Left cardiac atrium (tissue), 4 donors: ENCODE measurements around the gene NKIRAS1. TPM values are rescaled to one million over a fixed set of nuclear protein-coding genes. Genes with fewer than 3 reads are reported as not detected.
A peak's percentile ranks its signal among the peaks of the same experiment; 100 is the strongest.
"Not testable (repeated sequence)": the region's sequence is repeated elsewhere in the genome, so short reads cannot be mapped to it uniquely, and the experiment has no call there.

ENCODE experiments used
- ATAC-seq, 2 donors: fragments of 200-7000 bp; cut with Tn5 transposase; one replicate each; pipeline ENCODE4 v1.9.1; 2020; ENCODE audit warnings: mild to moderate bottlenecking in 2 of 2, moderate library complexity in 2 of 2
- DNase-seq: peaks from one replicate; pipeline ENCODE4 v3.0.0-alpha.2; 2020
- intact Hi-C, 2 donors: fragments of 100-400 bp; cut with DNase I; formaldehyde crosslinking; loops; one replicate each; pipeline versions ENCODE4 v1.14.1 to v1.15.1; 2022 to 2023
- total RNA-seq, 2 donors: library from RNA; stranded (reverse); fragmentation: NEBNext Ultra II Directional; extraction: Animal tissue kit (Norgen Biotek cat#: 25700); gene quantifications; one replicate each; pipeline ENCODE4 v1.2.1, GENCODE V29; 2021
- donor health status: DM: no; HTN: yes; CAD: no.
- donor health status: DM: no; HTN: yes; CAD: no; lungs with severe emphysema.
- donor health status: DM: yes; HTN: yes; CAD: no.
- donor health status: Dilated cardiomyopathy.

Gene NKIRAS1
- total RNA-seq, 2 donors from 2014 or later, result 12.9 to 15.4 TPM

DNA sequence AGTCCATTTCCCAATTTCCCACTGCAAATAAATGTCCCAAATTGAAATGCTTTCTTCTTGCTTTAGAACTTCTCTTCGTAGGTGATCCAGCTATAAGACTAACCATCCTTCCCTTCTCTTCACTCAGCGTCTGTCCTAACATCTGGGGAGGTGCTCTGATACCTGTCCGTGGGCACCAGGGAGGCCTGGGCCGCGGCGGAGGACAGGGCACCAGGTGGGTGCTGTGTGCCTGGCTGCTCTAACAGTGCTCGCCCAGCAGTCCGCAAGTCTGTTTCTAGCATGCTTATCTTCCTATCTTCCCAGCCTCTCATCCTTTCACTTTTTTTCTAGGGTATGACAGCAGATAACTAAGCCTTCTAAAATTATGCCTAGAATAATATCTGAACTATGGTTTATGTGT, 37.3 kb downstream of the NKIRAS1 start:
- DNase-seq (no peak), ATAC-seq (no peak)
- intact Hi-C loops, result no loop called here

DNA sequence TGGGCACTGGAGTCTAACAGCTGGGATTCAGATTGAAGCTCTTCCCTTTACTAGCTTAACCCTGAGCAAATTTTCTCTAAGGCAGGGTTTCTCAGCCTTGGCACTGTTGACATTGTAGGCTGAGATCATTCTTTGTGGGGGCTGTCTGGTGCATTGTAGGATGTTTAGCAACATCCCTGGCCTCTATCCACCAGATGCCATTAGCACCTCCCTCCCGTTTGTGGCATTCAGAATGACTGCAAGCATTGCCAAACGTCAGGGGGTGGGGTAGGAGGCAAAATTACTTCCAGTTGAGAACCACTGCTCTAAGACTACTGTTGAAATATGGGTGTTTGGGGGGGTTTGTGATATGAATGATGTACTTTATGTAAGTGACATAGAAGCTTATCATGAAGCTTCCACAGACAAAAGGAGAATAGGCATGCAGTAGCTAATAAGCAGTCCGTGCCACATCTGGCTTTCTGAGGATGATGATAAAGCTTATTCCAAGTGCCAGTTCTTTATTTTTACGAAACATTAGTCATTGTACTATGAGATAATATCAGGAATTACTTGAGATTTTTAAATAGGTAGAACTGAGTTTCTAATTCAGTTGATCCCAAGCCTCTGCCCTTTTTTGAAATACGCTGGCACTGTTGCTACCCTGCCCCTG, 39.3 kb downstream of the NKIRAS1 start:
- peak; percentile 43 to 67 for ATAC-seq
- intact Hi-C loops, result no loop called here
- peak; percentile 62 for DNase-seq

DNA sequence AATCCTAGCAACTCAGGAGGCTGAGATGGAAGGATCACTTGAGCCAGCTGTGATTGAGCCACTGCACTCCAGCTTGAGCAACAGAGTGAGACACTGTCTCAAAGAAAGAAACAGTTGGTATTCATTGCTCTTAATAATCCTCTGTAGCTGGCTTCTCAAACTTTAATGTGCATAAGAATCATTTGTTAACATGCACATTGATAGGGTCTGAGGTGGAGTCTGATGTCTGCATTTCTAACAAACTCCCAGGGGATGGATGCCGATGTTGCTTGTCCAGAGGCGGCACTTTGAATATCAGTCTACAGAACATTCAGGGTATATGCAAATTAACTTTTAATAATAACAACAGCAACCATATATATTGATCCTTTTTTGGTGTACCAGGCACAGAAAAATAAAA, 39.9 kb downstream of the NKIRAS1 start:
- intact Hi-C loops, result no loop called here
- no peak for DNase-seq
- ATAC-seq, result no peak

DNA sequence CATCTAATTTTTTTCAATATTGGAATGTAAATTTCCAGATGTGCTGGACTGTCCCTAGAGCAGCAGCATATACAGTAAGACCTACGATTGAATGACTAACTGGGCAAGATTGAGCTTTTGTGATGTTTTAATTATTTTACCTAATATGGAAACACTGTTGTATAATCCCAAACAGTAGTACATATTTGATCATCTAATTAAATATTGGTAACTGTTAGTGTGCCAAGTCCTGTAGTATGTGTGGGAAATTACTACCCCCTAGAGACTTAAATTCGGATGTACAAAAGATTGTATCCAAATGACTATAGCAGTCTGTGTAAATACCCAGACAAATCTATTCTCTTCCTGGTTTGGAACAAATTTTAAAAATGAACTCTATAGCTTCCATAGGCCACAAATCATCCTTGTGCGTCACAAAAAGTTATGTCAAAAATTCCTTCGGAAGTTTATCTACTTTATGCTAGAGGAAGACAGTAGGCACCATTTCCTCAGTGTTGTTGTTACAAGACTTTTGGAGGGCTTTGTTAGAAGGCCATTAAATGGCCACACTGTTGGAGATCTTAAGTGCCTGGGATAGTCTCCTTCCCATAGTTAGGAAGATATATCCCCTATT, 41.6 kb downstream of the NKIRAS1 start:
- no peak for ATAC-seq
- intact Hi-C loops, result no loop called here
- DNase-seq, result no peak

DNA sequence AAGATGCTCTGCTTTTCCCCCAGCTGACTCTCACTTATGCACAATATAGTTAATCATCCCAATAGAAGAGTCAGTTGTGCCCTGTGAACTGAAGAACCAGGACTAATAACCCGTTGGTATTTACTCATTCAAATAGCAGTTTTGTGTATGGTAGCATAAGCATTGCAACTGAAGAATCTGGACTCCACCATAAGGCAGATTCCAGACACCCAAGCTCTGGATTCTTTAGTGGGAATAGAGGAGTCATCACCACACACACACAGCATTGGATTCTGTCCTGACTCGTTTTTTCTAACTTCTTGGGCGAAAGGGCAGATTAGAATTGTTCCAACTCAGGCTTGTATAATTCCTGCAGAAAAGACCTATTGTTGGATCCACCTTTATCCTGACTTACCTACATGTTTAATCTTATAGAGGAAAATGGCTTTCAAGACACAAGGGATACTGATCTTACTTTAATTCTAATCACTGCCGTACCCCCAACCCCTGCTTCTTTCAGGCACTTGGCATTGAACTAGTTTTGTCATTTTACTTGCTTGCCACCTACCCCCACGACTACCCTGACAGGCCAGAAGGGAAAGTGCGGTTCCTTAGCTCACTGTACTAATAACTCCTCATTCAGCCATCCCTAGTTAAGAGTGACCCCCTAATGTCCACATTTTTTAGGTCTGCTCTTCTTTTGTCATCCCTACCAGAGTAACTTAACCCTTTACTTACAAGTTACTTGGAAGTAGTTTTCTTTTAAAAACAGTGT, 42.3 kb downstream of the NKIRAS1 start:
- DNase-seq (no peak), ATAC-seq (no peak)
- intact Hi-C loops, result no loop called here

DNA sequence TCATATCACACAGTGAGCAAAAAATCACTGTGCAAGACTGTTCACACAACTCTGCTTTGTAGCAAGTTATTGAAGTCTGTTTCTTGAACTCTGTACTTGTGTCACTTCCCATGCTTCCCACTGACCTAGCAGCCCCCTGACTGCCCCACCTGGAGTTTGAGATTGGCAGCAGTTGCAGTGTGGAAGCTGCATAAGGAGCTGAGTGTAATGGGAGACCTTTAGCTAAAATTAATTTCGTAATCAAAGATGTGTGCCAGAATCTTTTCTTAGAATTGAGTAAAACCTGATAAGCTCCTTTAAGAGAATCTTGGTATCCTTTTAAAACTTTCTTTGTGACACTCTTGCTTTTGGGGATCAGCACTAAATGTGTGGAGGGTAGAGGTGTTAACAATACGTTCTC, 42.8 kb downstream of the NKIRAS1 start:
- intact Hi-C loops, result no loop called here
- ATAC-seq (peak in 1 of 2 donors; percentile 35), DNase-seq (no peak)

DNA sequence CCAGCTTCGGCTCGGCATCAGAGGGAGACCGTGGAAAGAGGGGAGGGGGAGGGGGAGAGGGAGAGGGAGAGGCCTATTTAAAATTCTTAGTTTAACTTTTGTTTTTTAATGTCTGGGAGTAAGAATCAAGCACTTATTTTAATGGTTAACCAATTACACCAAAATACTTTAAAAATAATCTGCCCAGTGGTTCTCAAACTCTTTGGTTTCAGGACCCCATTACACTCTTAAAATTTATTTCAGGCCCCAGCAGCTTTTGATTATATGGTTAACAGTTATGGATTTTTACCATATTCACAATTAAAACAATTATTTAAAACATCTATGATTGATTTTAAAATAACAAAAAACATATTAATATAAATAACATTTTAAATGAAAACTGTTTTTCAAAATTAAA, 44.5 kb downstream of the NKIRAS1 start:
- ATAC-seq (no peak), DNase-seq (no peak)
- intact Hi-C loops, result no loop called here

DNA sequence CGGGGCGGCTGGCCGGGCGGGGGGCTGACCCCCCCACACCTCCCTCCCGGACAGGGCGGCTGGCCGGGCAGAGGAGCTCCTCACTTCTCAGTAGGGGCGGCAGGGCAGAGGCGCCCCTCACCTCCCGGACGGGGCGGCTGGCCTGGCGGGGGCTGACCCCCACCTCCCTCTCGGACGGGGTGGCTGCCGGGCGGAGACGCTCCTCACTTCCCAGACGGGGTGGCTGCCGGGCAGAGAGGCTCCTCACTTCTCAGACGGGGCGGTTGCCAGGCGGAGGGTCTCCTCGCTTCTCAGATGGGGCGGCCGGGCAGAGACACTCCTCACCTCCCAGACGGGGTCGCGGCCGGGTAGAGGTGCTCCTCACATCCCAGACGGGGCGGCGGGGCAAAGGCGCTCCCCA, 45.4 kb downstream of the NKIRAS1 start:
- ATAC-seq, intact Hi-C loops, DNase-seq: not testable (repeated sequence)

DNA sequence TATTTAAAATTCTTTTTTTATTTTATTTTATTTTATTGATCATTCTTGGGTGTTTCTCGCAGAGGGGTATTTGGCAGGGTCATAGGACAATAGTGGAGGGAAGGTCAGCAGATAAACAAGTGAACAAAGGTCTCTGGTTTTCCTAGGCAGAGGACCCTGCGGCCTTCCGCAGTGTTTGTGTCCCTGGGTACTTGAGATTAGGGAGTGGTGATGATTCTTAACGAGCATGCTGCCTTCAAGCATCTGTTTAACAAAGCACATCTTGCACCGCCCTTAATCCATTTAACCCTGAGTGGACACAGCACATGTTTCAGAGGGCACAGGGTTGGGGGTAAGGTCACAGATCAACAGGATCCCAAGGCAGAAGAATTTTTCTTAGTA, 46.1 kb downstream of the NKIRAS1 start:
- intact Hi-C loops, DNase-seq: not testable (repeated sequence)
- ATAC-seq, result peak in 1 of 2 donors; percentile 9

DNA sequence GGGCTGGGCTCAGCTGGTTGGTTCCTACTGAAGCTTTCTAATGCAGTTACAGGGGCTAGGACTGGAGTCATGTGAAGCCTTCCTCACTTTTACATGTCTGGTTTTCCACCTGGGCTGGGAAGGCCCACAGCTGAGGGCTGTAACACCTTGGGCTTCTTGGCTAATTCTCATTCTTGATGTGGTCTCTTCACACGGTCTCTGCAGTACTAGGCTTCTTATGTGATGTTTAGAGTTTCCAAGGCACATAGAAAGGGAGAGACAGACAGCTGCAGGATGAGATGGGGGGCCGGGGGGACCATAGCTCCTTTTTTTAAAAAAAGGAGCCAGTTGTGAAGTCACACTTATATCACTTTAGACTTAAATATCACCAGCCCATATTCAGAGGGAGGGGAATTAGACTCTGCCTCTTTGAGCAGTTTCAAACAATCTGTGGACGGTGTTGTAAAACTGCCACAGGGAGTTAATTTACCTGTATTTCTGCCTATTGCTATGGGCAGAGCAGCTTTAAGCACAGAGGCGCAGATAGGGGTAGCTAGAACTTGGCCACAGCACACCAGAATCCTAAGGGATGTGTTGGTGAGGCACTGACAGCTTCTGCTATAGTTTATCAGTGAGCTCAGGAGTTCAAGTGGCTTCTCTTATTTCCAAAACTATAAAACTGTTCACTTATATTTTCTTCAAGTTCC, 46.7 kb downstream of the NKIRAS1 start:
- DNase-seq, result no peak
- peak; percentile 85 to 89 for ATAC-seq
- intact Hi-C loops, result no loop called here

DNA sequence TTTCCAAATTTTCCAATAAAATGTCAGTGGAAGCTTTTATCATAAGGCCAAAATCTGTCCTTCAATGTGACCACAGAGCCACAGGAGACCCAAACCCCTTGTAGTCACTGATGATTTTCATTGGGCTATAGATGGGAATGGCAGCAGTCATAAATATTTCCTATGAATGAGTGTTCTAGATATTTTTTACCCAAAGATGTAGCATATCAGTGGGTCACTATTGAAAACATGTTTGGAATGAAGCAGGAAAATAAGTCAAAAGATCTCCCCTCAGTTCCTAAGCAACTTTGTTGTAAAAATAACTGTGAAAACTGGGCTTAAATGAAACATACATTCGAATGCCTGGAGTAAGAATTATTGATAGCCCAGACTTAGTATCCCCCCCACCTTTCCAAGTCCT, 49.0 kb downstream of the NKIRAS1 start:
- no peak for ATAC-seq
- intact Hi-C loops, result no loop called here

DNA sequence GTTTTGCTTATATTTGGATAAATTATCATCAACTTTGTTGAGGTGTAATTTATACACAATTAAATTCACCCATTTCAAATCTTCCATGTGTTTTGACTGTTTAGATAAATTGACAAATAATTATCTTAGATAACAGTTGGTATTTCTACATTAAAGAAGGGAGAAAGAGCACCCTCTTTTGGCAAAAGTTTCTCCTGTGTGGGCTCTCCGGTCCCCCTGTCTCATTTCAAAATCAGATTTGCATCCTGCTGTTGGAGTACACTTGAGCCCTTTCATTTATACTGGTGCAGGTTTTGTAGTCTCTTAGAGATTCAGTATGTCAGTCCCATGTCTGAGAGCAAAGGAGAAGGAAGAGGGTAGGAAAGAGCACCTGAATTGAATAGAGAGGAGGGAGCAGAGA, 49.4 kb downstream of the NKIRAS1 start:
- ATAC-seq (no peak), DNase-seq (no peak)
- intact Hi-C loops, result no loop called here

More for the DNA sequence above, 49.0 kb downstream of the NKIRAS1 start:
- DNase-seq, result no peak

DNA sequence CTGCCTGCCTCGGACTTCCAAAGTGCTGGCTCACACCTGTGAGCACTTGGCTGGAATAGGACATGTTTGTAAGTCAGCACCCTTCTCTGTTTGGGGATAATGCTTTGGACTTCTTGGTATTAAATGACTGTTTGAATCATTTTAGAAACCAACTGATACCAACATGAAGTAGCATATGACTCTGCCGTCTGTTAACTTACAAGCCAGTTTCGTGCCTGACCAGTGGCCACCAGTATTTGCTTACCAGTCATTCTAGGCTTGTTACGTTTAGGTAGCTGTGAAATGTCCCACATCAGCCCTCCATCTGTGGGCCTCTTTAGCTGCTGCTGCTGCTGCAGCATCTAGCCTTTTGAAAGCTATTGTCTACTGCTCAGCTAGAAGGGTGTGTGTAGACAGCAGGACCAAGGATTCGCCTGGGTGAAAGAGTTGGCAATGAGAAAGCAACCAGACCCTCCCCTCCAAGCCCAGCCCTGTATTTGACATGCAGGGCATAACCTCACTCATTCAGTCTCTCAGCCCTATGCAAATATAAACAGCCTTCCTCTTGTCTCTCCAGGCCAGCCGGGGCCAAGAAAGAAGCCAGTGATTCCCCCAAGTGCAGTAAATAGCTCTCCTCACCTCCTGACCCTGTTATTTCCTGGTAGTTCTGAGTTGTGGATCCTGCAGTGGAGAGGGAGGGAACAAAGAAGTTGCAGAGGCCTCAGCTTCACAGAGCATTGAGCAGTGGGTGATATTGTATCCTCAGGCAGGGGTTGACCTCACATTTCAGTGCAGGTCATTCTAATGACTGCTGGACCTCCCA, 51.0 kb downstream of the NKIRAS1 start:
- intact Hi-C loops, result no loop called here
- ATAC-seq, result peak; percentile 48 to 61
- no peak for DNase-seq

DNA sequence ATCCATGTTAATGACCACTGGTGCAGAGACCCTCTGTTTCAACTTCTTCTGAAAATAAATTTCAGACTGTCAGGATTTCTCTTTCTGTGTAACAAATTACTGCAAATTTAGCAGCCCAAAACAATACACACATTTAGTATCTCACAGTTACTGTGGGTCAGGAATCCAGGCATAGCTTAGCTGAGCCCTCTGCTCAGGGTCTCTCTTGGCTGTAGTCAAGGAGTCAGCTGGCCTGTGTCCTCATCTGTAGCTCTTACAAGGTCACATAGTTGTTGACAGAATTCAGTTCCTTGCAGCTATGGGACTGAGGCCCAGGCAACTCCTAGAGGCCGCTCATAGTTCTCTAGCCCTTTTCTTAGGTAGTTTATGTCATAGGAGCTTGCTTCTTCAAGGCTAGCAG, 51.9 kb downstream of the NKIRAS1 start:
- intact Hi-C loops, result no loop called here
- no peak for DNase-seq
- ATAC-seq, result peak; percentile 74 to 80

DNA sequence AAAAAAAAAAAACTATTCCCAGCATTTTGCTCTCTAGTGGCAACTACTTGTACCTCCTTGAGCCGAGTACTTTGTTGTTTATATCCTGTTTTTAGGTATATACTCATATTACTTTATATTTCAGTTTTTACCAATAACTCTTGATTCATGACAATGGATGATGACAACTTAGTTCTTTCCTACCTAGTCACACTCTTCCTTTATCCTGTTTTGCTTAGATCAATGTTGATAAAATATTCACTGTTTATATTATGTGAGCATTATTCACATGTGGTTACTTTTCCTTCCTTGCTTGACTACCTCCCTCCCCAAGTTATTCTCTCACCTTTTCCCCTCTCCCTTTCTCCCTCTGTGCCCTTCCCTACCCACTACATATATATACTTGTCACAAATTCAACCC, 53.7 kb downstream of the NKIRAS1 start:
- no peak for ATAC-seq
- intact Hi-C loops, result no loop called here
- no peak for DNase-seq

DNA sequence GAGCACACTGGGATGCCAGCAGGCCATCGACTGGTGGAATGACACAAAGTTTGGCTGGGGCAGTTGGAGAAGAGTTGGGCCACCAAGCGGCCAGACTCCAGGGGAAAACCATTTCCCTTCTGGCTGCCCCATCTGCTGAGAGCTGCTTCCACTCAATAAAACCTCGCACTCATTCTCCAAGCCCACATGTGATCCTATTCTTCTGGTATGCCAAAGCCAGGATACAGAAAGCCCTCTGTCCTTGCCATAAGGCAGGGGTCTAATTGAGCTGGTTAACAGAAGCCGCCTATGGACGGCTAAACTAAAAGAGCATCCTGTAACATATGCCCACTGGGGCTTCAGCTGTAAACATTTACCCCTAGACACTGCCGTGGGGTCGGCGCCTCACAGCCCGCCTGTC, 55.1 kb downstream of the NKIRAS1 start:
- intact Hi-C loops, result no loop called here
- ATAC-seq, result no peak
- no peak for DNase-seq

DNA sequence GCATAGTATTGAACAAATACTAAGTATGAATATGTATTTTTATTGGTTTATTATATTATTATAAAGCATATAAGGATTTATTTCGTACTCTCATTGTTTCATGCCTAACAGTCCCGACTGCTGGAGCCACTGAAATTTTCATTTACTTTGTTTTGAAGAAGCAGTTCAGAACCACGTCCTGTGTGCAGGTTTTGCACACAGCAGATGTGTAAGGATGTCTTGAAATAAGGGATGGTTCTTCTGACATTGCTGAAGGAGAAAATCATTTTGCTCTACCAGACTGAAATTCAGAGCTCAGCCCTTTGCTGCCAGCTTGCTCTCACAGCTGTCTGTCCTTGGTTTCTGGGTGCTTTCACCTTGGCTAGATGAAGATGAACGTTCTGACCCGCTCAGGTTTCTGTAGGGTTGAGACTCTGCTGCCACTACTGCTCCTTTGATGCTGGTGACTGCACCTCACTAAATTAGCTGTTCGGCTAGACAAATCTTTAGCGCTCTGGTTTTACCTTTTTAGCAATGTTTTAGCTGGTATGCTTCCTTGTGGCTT, 56.9 kb downstream of the NKIRAS1 start:
- intact Hi-C loops, result no loop called here
- ATAC-seq, result no peak
- DNase-seq, result no peak

DNA sequence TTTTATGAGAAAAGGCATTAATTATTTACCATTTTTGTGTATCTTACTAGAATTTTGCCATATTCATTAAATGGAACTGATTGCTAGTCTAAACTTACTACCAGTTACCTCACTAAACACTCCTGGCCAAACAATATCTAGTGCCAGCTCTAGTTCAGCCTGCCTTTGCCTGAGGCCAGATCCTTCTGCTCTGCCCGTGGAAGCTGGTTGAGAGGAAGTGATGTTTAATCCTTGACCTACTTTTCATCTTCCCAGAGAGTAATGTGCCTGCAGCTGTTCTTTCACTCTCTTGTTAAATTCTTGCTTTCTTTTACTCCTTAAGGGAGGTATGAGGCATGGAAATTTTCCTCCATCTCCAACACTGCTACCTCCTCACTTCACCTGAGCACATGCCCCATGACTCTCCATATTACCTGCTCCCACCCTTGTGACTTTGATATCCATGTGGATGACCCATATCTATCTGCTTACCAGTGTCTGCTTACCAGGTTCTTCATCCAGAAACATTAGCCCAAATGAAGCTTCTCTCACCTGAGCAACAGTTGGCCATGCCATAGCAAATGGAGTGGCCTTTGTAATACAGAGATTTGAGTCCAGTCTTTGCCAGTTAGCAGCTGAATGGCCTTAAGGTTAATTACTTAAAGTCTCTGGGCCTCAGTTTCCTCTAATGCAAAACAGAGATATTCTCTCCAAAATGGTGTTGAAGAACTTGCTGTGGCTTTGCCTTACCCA, 57.6 kb downstream of the NKIRAS1 start:
- intact Hi-C loops, result no loop called here
- peak; percentile 71 to 82 for ATAC-seq
- no peak for DNase-seq
